Measurements from ENCODE around the gene SPATA46.

GRCh38 chr1:162366671-162367070 lies 10.0 kb downstream of the SPATA46 start:
- TF ChIP-seq CTCF (conservative IDR thresholded peaks at IDR 0.05; ENCODE audit: low read length) (no peak), EZH2phosphoT487 (IDR thresholded peaks at IDR 0.05; ENCODE audit: borderline replicate concordance) (no peak)
